GM23338 (cell line): ENCODE measurements around the gene AP5S1. TPM values are rescaled to one million over a fixed set of nuclear protein-coding genes. Genes with fewer than 3 reads are reported as not detected.
A peak's percentile ranks its signal among the peaks of the same experiment; 100 is the strongest.

Experiments
- ATAC-seq: fragments of 200-7000 bp; cut with Tn5 transposase; 3 replicates; pipeline ENCODE4 v1.9.1; 2020
- DNase-seq: peaks from one replicate; pipeline ENCODE4 v3.0.0-alpha.2; 2015; ENCODE audit warnings: low spot score
- H2AFZ ChIP-seq: fragments of 200-600 bp; sonication (generic); 2 replicates; pipeline ENCODE4 v1.8.0; 2016; ENCODE audit warnings: antibody characterized with exemption, mild to moderate bottlenecking, moderate library complexity
- H3F3A ChIP-seq: fragments of 200-600 bp; sonication (generic); replicated peaks from 2 replicates; pipeline ENCODE4 v1.8.0; 2017; ENCODE audit warnings: antibody characterized with exemption, mixed run types, low read depth
- H3K27ac ChIP-seq: fragments of 200-600 bp; sonication (generic); 2 replicates; pipeline ENCODE4 v1.6.1; 2016; ENCODE audit warnings: low read depth
- H3K27me3 ChIP-seq: fragments of 200-600 bp; sonication (generic); 2 replicates; pipeline ENCODE4 v1.8.0; 2016; ENCODE audit warnings: mild to moderate bottlenecking, mixed run types, moderate library complexity; ENCODE audit not compliant: insufficient read depth
- H3K36me3 ChIP-seq: fragments of 200-600 bp; sonication (generic); 2 replicates; pipeline ENCODE4 v1.8.0; 2016; ENCODE audit warnings: mild to moderate bottlenecking; ENCODE audit not compliant: insufficient read depth
- H3K4me1 ChIP-seq: fragments of 200-600 bp; sonication (generic); 2 replicates; pipeline ENCODE4 v1.8.0; 2016; ENCODE audit warnings: mild to moderate bottlenecking, moderate library complexity; ENCODE audit not compliant: insufficient read depth
- H3K4me2 ChIP-seq: fragments of 200-600 bp; sonication (generic); 2 replicates; pipeline ENCODE4 v1.7.1; 2017; ENCODE audit warnings: mixed run types
- H3K4me3 ChIP-seq: fragments of 200-600 bp; sonication (generic); 2 replicates; pipeline ENCODE4 v1.6.1; 2016; ENCODE audit warnings: mixed run types
- H3K79me2 ChIP-seq: fragments of 200-600 bp; sonication (generic); replicated peaks from 2 replicates; pipeline ENCODE4 v1.8.0; 2017; ENCODE audit warnings: mild to moderate bottlenecking; ENCODE audit not compliant: insufficient read depth
- H3K9me2 ChIP-seq: fragments of 200-600 bp; sonication (generic); 2 replicates; pipeline ENCODE4 v1.8.0; 2017; ENCODE audit not compliant: insufficient read depth
- H4K20me1 ChIP-seq: fragments of 200-600 bp; sonication (generic); replicated peaks from 2 replicates; pipeline ENCODE4 v1.8.0; 2017; ENCODE audit warnings: mild to moderate bottlenecking; ENCODE audit not compliant: insufficient read depth
- H3K27ac Mint-ChIP-seq: 2 replicates; pipeline ENCODE4 v1.8.0; 2020; ENCODE audit warnings: inconsistent platforms, mild to moderate bottlenecking, moderate library complexity, mixed read lengths
- H3K27me3 Mint-ChIP-seq: 3 replicates; pipeline ENCODE4 v1.8.0; 2022; ENCODE audit warnings: low read depth, mild to moderate bottlenecking, moderate library complexity, mixed read lengths, inconsistent platforms; ENCODE audit not compliant: insufficient read depth, poor library complexity
- H3K36me3 Mint-ChIP-seq: 3 replicates; pipeline ENCODE4 v1.8.0; 2021; ENCODE audit warnings: low read depth, mild to moderate bottlenecking, inconsistent platforms, moderate library complexity, mixed read lengths
- H3K4me1 Mint-ChIP-seq: 3 replicates; pipeline ENCODE4 v1.8.0; 2020; ENCODE audit warnings: mild to moderate bottlenecking, inconsistent platforms, mixed read lengths
- H3K4me3 Mint-ChIP-seq: 3 replicates; pipeline ENCODE4 v1.8.0; 2021; ENCODE audit warnings: moderate library complexity, mild to moderate bottlenecking, inconsistent platforms, mixed read lengths
- H3K9me3 Mint-ChIP-seq: 3 replicates; pipeline ENCODE4 v1.8.0; 2020; ENCODE audit warnings: moderate library complexity, mild to moderate bottlenecking, inconsistent platforms, mixed read lengths
- CREB1 ChIP-seq: fragments of 250-450 bp; sonication (Bioruptor Pico); IDR thresholded peaks from 2 replicates; pipeline ENCODE4 v1.5.0; 2020; ENCODE audit warnings: low read depth, mild to moderate bottlenecking, moderate library complexity
- EZH2 ChIP-seq: fragments of 200-600 bp; sonication (generic); IDR thresholded peaks from one replicate; pipeline ENCODE4 v1.8.0; 2017; ENCODE audit warnings: antibody characterized with exemption, mild to moderate bottlenecking, low read depth; ENCODE audit not compliant: unreplicated experiment
- JUNB ChIP-seq: IDR thresholded peaks from one replicate; pipeline ENCODE4 v1.6.1; 2016; ENCODE audit warnings: antibody characterized with exemption; ENCODE audit not compliant: unreplicated experiment
- NANOG ChIP-seq: IDR thresholded peaks from 2 replicates; pipeline ENCODE4 v1.6.1; 2016; ENCODE audit warnings: antibody characterized with exemption, borderline replicate concordance
- STAT1 ChIP-seq: IDR thresholded peaks from one replicate; pipeline ENCODE4 v1.6.1; 2016; ENCODE audit warnings: antibody characterized with exemption; ENCODE audit not compliant: unreplicated experiment
- ZNF331 ChIP-seq: fragments of 250-450 bp; sonication (Bioruptor Pico); IDR thresholded peaks from 2 replicates; pipeline ENCODE4 v1.5.0; 2020; ENCODE audit warnings: low read depth, mild to moderate bottlenecking, moderate library complexity
- ZNF462 ChIP-seq: fragments of 250-450 bp; sonication (Bioruptor Pico); IDR thresholded peaks from 2 replicates; pipeline ENCODE4 v1.5.0; 2020; ENCODE audit warnings: mild to moderate bottlenecking, moderate library complexity
- polyA plus RNA-seq: library from polyadenylated mRNA; unstranded; fragments of >200 nt; fragmentation: Nextera tagmentation; extraction: Ambion mirVana; gene quantifications from 2 replicates; pipeline ENCODE4 v1.2.1, GENCODE V29; 2016
- total RNA-seq: library from RNA; depleted of rRNA; stranded (reverse); fragments of >200 nt; shearing (Covaris generic); gene quantifications from 2 replicates; pipeline ENCODE4 v1.2.3, GENCODE V29; 2014
- TF ChIP-seq, protein P1 (sequence below): IDR thresholded peaks from 2 replicates; pipeline ENCODE4 v1.6.1; 2016; ENCODE audit warnings: antibody characterized with exemption
- TF ChIP-seq, protein P2 (sequence below), 2 experiments: fragments of 200-600 bp in 1 of 2; sonication (generic) in 1 of 2; conservative IDR thresholded peaks; 2 replicates each; pipeline versions ENCODE4 v1.5.1 to v1.6.1; 2016 to 2017; ENCODE audit warnings: antibody characterized with exemption in 2 of 2, low read depth in 2 of 2, mild to moderate bottlenecking in 2 of 2, moderate library complexity in 1 of 2

The AP5S1 gene
- total and polyA plus RNA-seq, 2 experiments from 2014 or later: 1.8 to 2.8 TPM

- TF ChIP-seq, protein P1, sequence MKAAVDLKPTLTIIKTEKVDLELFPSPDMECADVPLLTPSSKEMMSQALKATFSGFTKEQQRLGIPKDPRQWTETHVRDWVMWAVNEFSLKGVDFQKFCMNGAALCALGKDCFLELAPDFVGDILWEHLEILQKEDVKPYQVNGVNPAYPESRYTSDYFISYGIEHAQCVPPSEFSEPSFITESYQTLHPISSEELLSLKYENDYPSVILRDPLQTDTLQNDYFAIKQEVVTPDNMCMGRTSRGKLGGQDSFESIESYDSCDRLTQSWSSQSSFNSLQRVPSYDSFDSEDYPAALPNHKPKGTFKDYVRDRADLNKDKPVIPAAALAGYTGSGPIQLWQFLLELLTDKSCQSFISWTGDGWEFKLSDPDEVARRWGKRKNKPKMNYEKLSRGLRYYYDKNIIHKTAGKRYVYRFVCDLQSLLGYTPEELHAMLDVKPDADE: peak; percentile 20; the same call in 1 of the 2 replicates
Measured at GRCh38 chr20:3846740-3847428, 26.5 kb downstream of the AP5S1 start, which contains the start of gene MAVS (continued).

- peaks cover 4% of the 10 kb centered on the region; the same call in 1 of the 3 replicates for H3K4me1 Mint-ChIP-seq
- no peaks in the 10 kb centered on the region for H3K36me3 ChIP-seq
- H3K4me3 ChIP-seq: peak overlapping the region; percentile 88
- H3K4me1 ChIP-seq: peaks cover 4% of the 10 kb centered on the region
- H3K27me3 ChIP-seq: no peaks in the 10 kb centered on the region
- TF ChIP-seq EZH2 (no peak), NANOG (no peak), ZNF462 (CRISPR knock-in tag) (no peak), JUNB (no peak), ZNF331 (CRISPR knock-in tag) (no peak), CREB1 (CRISPR knock-in tag) (no peak), STAT1 (no peak)
- TF ChIP-seq, protein P1: no peak
- TF ChIP-seq, protein P2, sequence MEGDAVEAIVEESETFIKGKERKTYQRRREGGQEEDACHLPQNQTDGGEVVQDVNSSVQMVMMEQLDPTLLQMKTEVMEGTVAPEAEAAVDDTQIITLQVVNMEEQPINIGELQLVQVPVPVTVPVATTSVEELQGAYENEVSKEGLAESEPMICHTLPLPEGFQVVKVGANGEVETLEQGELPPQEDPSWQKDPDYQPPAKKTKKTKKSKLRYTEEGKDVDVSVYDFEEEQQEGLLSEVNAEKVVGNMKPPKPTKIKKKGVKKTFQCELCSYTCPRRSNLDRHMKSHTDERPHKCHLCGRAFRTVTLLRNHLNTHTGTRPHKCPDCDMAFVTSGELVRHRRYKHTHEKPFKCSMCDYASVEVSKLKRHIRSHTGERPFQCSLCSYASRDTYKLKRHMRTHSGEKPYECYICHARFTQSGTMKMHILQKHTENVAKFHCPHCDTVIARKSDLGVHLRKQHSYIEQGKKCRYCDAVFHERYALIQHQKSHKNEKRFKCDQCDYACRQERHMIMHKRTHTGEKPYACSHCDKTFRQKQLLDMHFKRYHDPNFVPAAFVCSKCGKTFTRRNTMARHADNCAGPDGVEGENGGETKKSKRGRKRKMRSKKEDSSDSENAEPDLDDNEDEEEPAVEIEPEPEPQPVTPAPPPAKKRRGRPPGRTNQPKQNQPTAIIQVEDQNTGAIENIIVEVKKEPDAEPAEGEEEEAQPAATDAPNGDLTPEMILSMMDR (conservative IDR thresholded peaks at IDR 0.05; ENCODE audit: low read depth in 2 of 2): no peak
- H3K9me3 Mint-ChIP-seq: no peaks in the 10 kb centered on the region
- H4K20me1 ChIP-seq: no peaks in the 10 kb centered on the region; the same call in 1 of the 2 replicates
- H3K4me2 ChIP-seq: peak overlapping the region; percentile 95
- no peaks in the 10 kb centered on the region for H3K9me2 ChIP-seq
- H2AFZ ChIP-seq: 0 out of 2 replicates have a peak overlapping the region, but pooled peaks have one; percentile 91
- no peak overlapping the region for H3K27ac ChIP-seq
- DNase-seq (no peak), ATAC-seq (no peak)
- H3K79me2 ChIP-seq: no peaks in the 10 kb centered on the region; the same call in 1 of the 2 replicates
- H3K36me3 Mint-ChIP-seq: 0 out of 3 replicates have a peak, but pooled peaks cover 3% of the 10 kb centered on the region
- H3K27me3 Mint-ChIP-seq: peaks cover 18% of the 10 kb centered on the region
- H3K27ac Mint-ChIP-seq: peak overlapping the region; percentile 52; the same call in 1 of the 2 replicates
- H3F3A ChIP-seq: peaks cover 6% of the 10 kb centered on the region; the same call in 1 of the 2 replicates
- peak overlapping the region; percentile 87 for H3K4me3 Mint-ChIP-seq
Measured at GRCh38 chr20:3847429-3847940, 27.1 kb downstream of the AP5S1 start.
